ENCODE measurements around the gene TSSK6. TPM values are rescaled to one million over a fixed set of nuclear protein-coding genes. Genes with fewer than 3 reads are reported as not detected.

TSSK6 gene
- total RNA-seq, 2 donors from 2014 or later, result 5.0 to 5.6 TPM

DNA sequence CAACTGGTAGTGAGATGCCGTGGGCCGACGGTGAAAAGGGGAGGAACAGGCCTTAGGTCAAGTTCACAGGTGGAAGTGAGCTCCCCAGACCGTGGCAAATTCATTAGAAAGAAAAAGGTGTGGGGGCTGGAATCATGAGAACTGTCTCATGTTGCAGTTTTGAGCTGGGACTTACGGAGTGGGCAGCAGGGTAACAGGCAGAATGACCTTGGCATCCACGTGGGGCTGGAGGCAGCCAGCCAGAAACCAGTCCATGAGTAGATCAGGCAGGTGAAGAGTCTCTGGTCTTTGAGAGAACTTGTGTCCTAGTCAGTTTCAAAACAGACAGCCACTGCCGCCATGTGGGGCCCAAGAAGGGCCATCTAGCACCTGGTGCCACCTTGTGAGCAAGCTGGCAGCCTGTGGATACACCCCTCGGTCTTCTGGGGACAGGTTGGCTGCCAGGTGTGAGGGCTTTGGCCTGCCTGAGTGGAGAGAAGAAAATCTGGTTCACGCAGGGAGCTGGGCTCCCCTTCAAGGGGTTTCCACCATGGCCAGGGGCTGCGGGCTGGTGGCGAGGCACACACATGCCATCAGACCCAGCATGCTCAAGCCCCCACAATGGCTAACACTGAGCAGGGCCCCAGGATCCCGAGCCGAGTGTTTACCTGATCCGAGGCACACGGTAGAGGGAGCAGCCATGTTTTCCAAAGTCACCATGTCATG lies 23.9 kb downstream of the TSSK6 start:
- ATAC-seq (replicated peaks in 1 of 2) (no peak), DNase-seq (no peak)
- peaks cover 4 to 16% of the 10 kb centered on the region in 2 donors for H3K36me3 Mint-ChIP-seq (ENCODE audit: insufficient read depth in 2 of 2)
- H3K4me3 Mint-ChIP-seq, result no peak overlapping the region
- peaks cover 44% of the 10 kb centered on the region for H3K4me1 Mint-ChIP-seq (ENCODE audit: low read depth)
- H3K27me3 Mint-ChIP-seq (ENCODE audit: low read depth), result no peaks in the 10 kb centered on the region
- H3K27ac Mint-ChIP-seq, result no peak overlapping the region
- no peaks in the 10 kb centered on the region for H3K9me3 Mint-ChIP-seq

GRCh38 chr19:19490214-19490968 lies 25.0 kb downstream of the TSSK6 start:
- Mint-ChIP-seq H3K27me3 (ENCODE audit: low read depth) (no peaks in the 10 kb centered on the region), H3K36me3 (ENCODE audit: insufficient read depth in 2 of 2) (peaks cover 4 to 14% of the 10 kb centered on the region in 2 donors), H3K4me3 (peak overlapping the region; percentile 76 to 81), H3K4me1 (ENCODE audit: low read depth) (peaks cover 46% of the 10 kb centered on the region), H3K9me3 (no peaks in the 10 kb centered on the region), H3K27ac (peak overlapping the region; percentile 100)
- peak; percentile 83 for DNase-seq
- ATAC-seq (replicated peaks in 1 of 2), result peak; percentile 19 to 23

DNA sequence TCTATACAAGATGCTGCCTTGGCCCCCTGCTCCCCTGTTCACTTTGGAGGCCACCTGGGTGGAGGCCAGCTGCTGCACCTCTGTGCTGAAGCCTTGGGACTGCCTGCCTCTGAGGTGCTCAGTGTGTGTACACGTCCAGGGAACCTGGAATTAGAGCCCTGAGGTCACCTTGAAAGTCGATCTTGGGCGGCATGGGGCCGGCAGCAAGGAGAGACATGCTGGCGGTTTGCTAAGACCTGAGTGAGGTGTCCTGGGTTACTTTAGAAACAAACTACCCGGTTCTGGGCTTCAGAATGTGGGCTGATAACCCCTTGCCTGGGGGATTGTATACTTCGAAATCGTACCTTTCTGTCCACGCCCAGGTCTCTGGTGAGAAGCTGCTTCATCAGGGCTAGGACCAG lies 25.5 kb downstream of the TSSK6 start:
- peaks cover 46% of the 10 kb centered on the region for H3K4me1 Mint-ChIP-seq (ENCODE audit: low read depth)
- no peaks in the 10 kb centered on the region for H3K9me3 Mint-ChIP-seq
- no peaks in the 10 kb centered on the region for H3K27me3 Mint-ChIP-seq (ENCODE audit: low read depth)
- DNase-seq (peak in 1 of 2 donors; percentile 24), ATAC-seq (replicated peaks in 1 of 2) (peak; percentile 5 to 27)
- peak overlapping the region; percentile 76 to 81 for H3K4me3 Mint-ChIP-seq
- peak overlapping the region; percentile 100 for H3K27ac Mint-ChIP-seq
- peaks cover 3 to 13% of the 10 kb centered on the region in 2 donors for H3K36me3 Mint-ChIP-seq (ENCODE audit: insufficient read depth in 2 of 2)

DNA sequence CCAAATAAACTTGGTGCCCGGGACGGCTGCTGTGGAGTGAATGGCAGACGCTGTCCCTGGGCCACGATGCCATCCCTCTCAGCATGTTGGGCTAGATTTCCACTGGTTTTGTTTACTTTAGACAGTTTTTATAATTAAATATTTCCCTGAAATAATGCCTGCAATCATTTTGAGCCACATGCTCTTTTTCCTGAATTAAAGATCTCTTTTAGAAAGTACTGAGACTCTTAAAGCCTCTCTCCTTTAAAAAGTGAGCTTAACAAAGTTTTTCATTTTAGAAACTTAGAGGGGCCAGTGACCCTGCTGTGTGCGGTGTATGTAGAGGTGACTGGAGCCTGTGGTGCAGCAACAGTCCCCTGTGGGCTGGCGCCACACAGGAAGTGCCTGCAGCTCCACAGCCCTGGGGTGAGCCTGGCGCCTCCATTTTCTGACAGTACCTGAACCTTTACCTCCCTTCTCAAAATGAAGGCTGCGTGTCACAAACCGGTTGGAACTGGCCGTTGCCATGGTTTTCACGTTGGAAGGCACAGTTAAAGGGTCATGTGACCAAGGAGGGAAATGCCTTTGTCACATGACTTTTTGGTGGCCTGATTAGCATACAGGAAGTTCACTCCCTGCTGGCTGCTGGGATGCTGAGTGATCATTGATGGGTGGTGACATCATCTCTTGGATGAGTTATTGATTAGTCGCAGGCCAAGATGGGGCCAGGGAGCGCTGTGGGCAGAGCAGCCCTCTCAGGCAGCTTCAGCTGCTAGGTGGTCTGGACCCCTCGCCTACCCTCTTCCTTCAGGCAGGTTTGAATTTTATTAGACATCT lies 26.3 kb downstream of the TSSK6 start:
- DNase-seq, result peak; percentile 88 to 92
- ATAC-seq (replicated peaks in 1 of 2), result peak; percentile 90 to 93
- Mint-ChIP-seq H3K4me3 (peak overlapping the region; percentile 76 to 81), H3K27ac (peak overlapping the region; percentile 100), H3K27me3 (ENCODE audit: low read depth) (no peaks in the 10 kb centered on the region), H3K4me1 (ENCODE audit: low read depth) (peaks cover 46% of the 10 kb centered on the region), H3K36me3 (ENCODE audit: insufficient read depth in 2 of 2) (peaks cover 1 to 9% of the 10 kb centered on the region in 2 donors), H3K9me3 (no peaks in the 10 kb centered on the region)

DNA sequence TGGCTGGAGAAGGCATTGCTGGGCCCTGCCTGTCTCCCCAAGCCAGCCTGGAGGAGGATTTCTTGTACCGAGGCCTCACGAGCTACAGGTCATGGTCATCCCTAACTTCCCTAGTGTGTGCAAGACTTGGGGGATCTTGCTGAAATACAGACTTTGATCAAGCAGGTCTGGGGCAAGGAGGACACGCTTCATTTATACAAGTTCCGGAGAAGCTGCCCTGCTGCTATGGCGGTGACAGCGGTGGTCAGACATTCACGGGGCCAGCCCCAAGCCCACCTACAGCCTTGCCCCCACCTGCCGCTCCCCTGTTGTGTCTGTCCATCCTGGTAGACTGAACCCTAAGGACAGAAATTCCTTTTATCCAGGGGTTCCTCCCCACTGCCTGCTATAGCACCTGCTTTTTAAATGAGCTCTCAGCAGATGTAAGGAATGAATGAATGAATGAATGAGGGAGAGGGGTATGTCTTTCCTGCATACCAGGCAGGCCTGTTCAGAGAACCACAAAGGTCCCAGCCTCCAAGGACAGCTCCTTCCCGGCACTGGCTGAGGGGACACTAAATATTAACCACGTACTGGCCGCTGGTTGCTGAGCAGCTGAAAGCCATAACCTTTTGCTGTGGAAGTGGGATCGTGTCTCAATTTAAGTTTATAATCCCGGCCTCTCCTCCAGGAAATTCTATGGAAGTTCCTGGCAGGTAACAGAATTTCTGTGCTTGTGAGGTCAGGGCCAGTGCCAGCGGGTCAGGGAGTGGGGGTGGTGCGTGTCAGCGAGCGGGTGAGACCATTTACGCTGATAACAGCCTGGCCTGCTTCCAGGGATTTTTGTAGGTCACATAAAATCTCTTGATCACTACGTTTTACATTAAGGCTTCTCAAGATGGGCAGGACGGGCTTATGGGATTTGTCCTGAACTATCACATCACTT lies 27.1 kb downstream of the TSSK6 start:
- Mint-ChIP-seq H3K27me3 (ENCODE audit: low read depth) (no peaks in the 10 kb centered on the region), H3K9me3 (no peaks in the 10 kb centered on the region), H3K36me3 (ENCODE audit: insufficient read depth in 2 of 2) (peaks cover 0 to 10% of the 10 kb centered on the region in 2 donors), H3K4me3 (peak overlapping the region; percentile 76 to 81), H3K4me1 (ENCODE audit: low read depth) (peaks cover 46% of the 10 kb centered on the region), H3K27ac (peak overlapping the region; percentile 100)
- ATAC-seq (replicated peaks in 1 of 2) (no peak), DNase-seq (no peak)

GRCh38 chr19:19487077-19487949 lies 28.0 kb downstream of the TSSK6 start:
- Mint-ChIP-seq H3K27me3 (ENCODE audit: low read depth) (no peaks in the 10 kb centered on the region), H3K27ac (peak overlapping the region; percentile 69), H3K9me3 (no peaks in the 10 kb centered on the region), H3K4me3 (peak overlapping the region; percentile 31 to 76), H3K36me3 (ENCODE audit: insufficient read depth in 2 of 2) (peaks cover 0 to 7% of the 10 kb centered on the region in 2 donors), H3K4me1 (ENCODE audit: low read depth) (peaks cover 46% of the 10 kb centered on the region)
- no peak for ATAC-seq (replicated peaks in 1 of 2)
- no peak for DNase-seq

DNA sequence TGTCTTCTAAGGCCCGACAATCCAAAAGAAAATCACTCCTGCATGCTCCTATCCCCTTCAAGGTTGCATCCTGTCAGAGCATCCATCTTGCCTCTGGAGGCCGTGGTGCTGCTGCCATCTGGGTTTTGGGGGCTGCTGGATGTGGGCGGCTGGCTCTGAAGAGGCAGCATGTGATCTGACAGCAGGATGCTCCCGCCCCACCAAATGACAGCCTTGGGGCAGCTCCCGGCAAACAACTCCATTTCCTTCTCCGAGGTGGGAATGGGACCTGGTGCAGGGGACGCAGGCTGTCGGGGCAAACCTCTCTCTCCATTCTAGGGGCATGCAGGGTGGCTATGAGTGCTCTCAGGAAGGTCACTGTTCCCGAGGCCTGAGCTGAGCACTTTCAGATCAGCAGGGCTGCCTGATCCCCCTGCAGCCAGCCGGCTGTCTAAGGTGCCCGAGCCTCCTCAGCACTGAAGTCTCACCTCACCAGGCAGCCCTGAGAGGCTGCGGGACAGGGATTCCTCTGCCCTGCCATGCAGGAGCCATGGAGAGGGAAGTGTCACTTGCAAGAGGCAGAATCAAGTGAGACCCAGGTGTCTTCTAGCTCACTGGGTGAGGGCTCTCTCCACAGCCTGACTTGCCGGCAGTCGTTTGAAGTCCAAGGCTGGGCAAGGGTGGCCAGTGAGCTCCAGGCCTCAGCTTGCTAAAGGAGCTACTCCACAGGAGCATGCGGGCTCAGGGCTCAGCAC lies 28.8 kb downstream of the TSSK6 start:
- Mint-ChIP-seq H3K27ac (peak overlapping the region; percentile 24), H3K36me3 (ENCODE audit: insufficient read depth in 2 of 2) (peaks cover 0 to 7% of the 10 kb centered on the region in 2 donors), H3K4me1 (ENCODE audit: low read depth) (peaks cover 52% of the 10 kb centered on the region), H3K27me3 (ENCODE audit: low read depth) (no peaks in the 10 kb centered on the region), H3K9me3 (no peaks in the 10 kb centered on the region), H3K4me3 (no peak overlapping the region)
- DNase-seq (no peak), ATAC-seq (replicated peaks in 1 of 2) (no peak)

DNA sequence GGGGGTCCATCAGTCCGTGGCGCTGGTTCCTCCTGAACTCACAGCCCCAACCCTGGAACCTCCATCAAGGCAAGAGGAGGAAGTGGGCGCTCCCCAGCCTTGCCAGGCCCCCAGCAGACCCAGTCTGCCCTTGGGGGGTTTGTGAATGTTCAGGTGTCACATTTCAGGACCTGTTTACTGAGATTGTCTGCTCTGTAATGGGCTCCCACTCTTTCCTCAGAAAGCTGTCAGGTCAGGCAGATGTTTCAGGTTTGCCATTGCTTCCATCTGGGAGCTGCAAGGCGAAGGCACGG lies 29.4 kb downstream of the TSSK6 start:
- Mint-ChIP-seq H3K27ac (no peak overlapping the region), H3K9me3 (no peaks in the 10 kb centered on the region), H3K4me1 (ENCODE audit: low read depth) (peaks cover 58% of the 10 kb centered on the region), H3K27me3 (ENCODE audit: low read depth) (no peaks in the 10 kb centered on the region), H3K4me3 (no peak overlapping the region), H3K36me3 (ENCODE audit: insufficient read depth in 2 of 2) (peaks cover 0 to 7% of the 10 kb centered on the region in 2 donors)
- ATAC-seq (replicated peaks in 1 of 2) (no peak), DNase-seq (no peak)

DNA sequence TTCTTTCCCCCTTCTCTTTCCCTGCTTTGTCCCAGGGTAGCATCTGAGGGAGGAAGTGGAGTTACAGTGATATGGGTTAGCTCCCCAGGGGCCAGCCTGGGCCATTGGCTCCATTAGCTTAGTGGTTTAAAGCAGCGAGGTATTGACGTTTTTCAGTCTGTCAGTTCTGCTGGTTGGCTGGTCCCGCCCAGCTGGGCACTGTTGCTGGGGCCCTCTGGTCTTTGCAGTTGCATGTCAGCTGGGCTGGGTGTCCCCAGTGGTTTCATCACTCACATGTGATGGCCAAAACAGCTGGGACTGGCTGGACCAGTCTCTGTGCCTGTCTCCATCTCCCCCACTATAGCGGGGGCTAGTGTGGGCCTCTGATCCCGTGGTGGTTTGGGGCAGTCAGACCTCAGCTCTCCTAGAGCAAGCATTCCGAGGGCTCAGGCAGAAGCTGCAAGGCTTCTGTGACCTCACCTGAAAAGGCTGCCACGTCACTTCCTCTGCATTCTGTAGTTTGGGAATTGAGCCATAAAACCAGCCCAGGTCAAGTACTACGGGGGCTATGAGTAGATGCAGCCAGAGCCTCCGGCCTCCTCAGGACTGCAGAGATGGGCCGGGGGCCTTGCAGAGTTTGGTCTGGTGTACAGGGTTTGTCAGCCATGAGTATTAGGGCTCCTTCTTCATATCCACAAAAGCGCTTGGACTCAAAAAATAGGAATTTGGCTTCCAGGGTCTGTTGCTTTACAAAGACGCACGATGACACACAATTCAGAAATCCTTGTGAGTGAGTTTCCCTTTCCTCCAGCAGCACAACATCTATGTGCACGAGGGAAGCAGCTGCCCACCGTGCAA lies 30.0 kb downstream of the TSSK6 start:
- Mint-ChIP-seq H3K4me1 (ENCODE audit: low read depth) (peaks cover 58% of the 10 kb centered on the region), H3K27me3 (ENCODE audit: low read depth) (no peaks in the 10 kb centered on the region), H3K9me3 (no peaks in the 10 kb centered on the region), H3K4me3 (no peak overlapping the region), H3K36me3 (ENCODE audit: insufficient read depth in 2 of 2) (peaks cover 0 to 7% of the 10 kb centered on the region in 2 donors), H3K27ac (peak overlapping the region; percentile 7)
- ATAC-seq (replicated peaks in 1 of 2) (no peak), DNase-seq (no peak)

GRCh38 chr19:19482809-19483596 lies 32.3 kb downstream of the TSSK6 start:
- peaks cover 0 to 10% of the 10 kb centered on the region in 2 donors for H3K36me3 Mint-ChIP-seq (ENCODE audit: insufficient read depth in 2 of 2)
- H3K27ac Mint-ChIP-seq, result peak overlapping the region; percentile 47
- DNase-seq (no peak), ATAC-seq (replicated peaks in 1 of 2) (peak; percentile 24 to 62)
- no peaks in the 10 kb centered on the region for H3K9me3 Mint-ChIP-seq
- H3K27me3 Mint-ChIP-seq (ENCODE audit: low read depth), result no peaks in the 10 kb centered on the region
- H3K4me1 Mint-ChIP-seq (ENCODE audit: low read depth), result peaks cover 51% of the 10 kb centered on the region
- no peak overlapping the region for H3K4me3 Mint-ChIP-seq

Measured in activated T-cell treated with anti-CD3 and anti-CD28 coated beads, Interleukin-2, amount 50 U/mL, for 72 hours (primary cell).